DMS114 treated with DMSO at 0.1 percent for 48 hours (cell line): ENCODE measurements around the gene UBXN7.
"Not testable (repeated sequence)": the region's sequence is repeated elsewhere in the genome, so short reads cannot be mapped to it uniquely, and the experiment has no call there.

Source experiments
- DNase-seq: peaks from one replicate; lab custom pipeline; 2025; ENCODE audit not compliant: unreplicated experiment; lab: John Stamatoyannopoulos, UW

UBXN7 gene

DNA sequence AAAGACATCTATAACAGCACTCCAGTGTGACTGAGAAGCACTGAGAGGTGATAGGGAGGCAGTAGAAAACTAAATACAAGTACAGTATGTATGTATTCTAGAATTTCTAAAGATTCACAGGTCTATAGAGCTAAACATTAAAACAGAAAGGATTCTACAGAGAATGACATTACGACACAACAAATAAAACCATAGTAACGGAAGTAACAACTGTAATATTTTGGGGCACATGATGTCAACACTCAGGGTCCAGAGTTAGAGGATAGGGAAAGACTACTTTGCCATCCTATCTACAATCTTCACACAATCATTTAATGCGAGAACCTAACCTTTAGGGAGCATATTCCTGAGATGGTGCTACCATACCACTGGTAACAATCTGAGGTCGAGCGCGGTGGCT, 13.6 kb downstream of the UBXN7 start:
- DNase-seq = no peak

DNA sequence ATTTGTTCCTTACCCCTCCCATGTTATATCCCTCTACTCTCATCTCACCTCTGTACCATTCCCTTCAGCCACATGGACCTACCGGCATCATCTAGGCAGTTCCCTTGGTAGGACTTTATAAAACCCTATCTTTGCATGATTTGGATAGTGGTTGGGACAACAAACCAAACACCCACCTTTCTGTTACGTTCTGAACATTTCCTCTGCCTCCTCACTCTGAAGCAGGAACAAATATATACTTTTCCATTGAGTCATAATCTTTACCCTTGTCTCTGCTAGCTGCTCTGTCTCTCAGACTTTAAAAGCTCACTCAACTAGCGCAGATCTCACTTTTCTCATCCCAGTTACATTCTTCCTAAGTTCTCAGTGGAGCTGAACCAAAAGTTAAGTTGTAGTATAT, 17.8 kb downstream of the UBXN7 start:
- DNase-seq = no peak

DNA sequence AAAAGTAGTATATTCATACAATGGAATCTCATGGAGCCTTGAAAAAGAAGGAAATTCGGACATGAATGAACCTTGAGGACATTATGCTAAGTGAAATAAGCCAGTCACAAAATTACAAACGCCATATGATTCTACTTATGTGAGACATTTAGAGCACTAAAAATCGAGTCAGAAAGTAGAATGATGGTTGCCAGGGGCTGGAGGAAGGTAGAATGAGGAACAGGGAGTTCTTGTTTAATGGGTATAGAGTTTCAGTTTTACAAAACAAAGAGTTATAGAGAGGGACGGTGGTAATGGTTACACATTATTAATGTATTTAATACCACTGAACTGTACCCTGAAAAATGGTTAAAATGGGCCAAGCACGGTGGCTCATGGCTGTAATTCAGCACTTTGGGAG, 19.5 kb downstream of the UBXN7 start:
- DNase-seq = no peak

DNA sequence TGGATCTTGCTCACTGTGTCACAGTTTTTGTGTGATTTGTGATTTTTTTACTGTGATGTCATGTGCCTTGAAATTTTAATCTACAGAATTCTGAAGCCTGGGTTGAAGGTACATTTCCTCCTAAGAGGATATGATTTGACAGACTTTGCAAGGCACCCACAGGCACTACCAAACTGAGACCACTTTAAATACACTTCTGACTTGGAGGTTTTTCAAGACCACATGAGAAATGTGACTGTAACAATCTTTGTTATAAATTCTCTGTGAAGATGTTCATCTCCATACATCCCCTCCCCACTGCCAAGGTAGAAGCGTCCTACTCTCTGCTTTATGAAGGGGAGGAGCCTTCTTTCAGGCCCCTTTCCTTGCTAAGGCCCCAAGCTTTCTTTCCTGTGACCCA, 22.8 kb downstream of the UBXN7 start:
- DNase-seq = no peak

DNA sequence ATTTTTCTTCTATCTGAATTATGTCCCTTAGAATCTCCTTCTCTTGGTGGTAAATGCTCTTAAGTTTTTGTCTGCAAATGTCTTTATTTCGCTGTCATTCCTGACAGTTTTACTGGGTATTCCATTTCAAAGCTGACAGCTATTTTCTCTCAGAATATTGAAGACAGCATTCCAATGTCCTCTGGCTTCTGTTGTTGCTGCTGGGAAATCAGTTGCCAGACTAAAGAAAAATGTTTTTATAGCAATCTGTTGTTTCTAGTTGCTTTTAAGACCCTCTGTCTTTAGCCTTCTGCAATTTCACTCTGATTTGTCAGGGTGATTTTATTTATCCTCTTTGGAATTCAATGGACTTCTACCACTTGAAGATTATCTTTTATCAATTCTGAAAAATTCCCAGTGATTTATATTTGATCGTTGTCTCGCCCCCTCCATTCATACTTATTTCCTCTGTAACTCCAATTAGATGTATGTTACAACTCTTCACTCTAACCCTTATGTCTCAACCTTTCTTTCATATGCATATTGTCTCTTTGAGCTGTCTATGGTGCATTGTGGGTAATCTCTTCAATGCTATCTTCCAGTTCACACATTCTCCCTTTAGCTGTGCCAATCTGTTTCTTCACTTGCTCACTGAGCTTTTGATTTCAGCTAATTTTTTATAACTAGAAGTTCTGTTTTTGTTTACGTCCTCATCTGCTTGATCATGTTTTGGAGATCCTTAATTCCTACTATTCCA, 23.5 kb downstream of the UBXN7 start:
- no peak for DNase-seq

DNA sequence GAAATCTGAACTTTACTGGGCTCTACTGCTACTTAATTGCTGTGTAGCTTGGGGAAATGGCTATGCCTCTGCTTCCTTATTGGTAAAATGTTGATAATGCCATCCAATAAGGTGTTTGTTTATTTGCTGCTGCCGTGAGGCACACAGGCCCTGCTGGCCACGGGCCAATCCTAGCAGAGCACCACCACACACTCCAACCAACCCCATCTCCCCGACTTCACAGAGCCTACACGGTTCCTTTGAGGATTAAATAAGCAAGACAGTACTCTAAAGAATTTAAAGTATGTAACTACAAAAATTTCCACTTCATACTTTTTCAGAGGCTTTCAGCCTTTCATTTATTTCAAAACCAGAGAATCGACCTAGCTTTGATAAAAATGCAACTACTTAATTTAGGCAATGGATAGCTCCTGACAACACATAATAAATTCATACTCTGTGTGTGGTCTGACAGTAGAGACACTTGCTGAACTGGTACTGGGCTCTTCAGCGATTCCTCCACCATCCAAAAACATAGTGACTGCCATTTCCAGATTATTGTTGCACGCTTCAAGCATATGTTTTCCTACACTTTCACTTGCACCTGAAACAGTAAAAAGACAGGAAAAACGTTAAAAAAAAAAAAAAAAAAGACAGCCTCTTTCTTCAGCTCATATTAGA, 25.3 kb downstream of the UBXN7 start:
- DNase-seq = no peak

DNA sequence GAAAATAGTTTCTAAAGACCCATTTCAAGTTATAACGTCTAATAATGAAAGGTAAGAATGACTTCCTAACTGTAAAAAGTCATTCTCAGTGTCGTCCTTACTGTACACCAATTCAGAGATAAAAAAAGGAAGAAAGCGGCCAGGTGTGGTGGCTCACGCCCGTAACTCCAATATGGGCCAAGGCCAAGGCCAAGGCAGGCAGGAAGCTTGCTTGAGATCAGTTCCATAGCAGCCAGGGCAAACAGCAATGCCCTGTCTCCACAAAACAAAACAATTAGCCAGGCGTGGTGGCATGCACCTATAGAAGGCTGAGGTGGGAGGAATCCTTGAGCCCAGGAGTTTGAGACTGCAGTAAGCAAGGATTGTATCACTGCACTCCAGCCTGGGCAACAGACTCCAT, 31.9 kb downstream of the UBXN7 start:
- no peak for DNase-seq

DNA sequence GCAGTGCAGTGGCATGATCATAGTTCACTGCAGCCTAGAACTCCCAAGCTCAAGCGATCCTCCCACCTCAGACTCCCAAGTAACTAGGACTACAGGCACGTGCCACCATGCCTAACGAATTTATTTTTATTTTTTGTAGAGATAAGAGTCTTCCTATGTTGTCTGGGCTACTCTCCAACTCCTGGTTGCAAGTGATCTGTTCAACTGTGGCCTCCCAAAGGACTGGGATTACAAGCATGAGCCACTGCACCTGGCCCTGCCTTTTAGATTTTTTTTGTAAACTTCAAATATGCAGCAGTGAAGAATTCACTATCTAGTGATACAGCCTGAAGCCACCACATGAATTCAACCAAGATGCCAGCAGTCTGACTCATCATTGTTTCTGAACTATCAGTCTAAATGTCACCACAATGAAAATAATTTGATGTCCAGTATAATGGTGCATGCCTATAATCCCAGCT, 32.7 kb downstream of the UBXN7 start:
- no peak for DNase-seq

DNA sequence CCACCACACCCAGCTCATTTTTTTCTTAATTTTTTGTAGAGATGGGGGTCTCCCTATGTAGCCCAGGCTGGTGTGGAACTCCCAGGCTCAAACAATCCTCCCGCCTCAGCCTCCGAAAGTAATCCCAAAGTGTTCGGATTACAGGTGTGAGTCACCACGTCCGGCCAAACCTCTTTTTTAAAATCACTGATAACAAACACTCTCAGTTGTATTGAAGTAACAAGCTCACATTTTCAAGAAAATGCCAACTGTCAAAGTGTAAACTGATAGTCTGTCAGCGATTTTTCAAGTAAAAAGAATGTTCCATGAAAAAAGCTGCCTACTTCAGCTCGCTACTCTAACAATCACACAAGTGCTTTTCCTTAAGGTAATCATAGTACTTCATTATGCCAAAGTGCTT, 33.4 kb downstream of the UBXN7 start:
- DNase-seq = no peak

DNA sequence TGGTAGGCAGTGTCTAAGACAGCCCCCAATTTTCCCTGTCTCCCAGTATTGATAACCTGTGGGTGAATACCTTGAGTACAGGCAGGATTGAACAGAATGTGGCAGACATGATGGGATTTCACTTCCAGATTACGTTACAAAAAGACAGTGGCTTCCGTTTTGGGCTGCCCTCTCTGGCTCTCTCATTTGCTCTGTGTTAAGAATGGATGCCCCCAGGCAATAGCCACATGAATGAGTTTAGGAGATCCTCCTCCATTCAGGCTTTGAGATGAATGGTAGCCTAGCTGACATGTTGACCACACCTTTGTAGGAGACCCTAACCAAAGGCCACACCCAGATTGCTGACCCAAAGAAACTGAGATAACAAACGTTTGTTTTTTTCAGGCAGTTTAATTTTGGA, 34.3 kb downstream of the UBXN7 start:
- no peak for DNase-seq

DNA sequence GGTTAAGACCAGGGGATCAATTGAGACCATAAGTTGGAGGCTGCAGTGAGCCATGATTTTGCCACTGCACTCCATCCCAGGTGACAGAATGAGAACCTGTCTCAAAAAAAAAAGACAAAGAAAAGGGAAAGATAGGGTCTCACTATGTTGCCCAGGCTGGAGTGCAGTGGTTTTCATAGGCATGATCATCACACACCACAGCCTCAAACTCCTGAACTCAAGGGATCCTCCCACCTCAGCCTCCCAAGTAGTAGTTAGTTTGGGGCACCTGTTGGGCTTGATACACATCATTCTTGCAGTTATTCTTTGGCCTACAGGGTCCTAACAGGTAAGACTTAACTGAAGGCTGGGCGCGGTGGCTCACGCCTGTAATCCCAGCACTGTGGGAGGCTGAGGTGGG, 42.1 kb downstream of the UBXN7 start:
- DNase-seq = no peak

DNA sequence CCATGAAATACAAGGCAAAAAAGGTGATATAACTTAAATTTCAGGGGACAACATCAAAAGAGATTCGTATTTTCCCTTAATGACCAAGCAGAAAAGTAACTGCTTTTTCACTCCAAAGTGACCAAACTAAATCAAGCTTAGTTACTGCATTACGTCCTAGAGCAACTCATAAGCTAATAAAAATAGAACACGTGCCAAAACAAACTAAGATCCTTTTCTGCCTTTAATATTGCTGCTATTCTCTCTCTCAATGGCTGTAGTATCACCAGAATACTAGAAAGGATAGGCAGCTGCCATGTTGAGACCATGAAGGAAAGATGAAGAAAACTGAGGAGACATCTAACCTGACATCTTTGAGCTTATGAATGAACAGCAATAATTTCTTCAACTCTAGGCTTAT, 43.3 kb downstream of the UBXN7 start:
- DNase-seq = no peak

DNA sequence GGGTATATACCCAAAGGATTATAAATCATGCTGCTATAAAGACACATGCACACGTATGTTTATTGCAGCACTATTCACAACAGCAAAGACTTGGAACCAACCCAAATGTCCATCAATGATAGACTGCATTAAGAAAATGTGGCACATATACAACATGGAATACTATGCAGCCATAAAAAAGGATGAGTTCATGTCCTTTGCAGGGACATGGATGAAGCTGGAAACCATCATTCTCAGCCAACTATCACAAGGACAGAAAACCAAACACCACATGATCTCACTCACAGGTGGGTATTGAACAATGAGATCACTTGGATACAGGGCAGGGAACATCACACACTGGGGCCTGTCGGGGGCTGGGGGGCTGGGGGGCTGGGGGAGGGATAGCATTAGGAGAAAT, 44.3 kb downstream of the UBXN7 start:
- not testable (repeated sequence) for DNase-seq

DNA sequence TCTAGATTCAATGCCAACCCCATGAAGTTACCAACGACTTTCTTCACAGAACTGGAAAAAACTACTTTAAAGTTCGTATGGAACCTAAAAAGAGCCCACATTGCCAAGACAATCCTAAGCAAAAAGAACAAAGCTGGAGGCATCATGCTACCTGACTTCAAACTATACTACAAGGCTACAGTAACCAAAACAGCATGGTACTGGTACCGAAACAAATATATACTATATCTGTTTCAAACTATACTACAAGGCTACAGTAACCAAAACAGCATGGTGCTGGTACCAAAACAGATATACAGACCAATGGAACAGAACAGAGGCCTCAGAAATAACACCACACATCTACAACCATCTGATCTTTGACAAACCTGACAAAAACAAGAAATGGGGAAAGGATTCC, 45.4 kb downstream of the UBXN7 start:
- DNase-seq = not testable (repeated sequence)

DNA sequence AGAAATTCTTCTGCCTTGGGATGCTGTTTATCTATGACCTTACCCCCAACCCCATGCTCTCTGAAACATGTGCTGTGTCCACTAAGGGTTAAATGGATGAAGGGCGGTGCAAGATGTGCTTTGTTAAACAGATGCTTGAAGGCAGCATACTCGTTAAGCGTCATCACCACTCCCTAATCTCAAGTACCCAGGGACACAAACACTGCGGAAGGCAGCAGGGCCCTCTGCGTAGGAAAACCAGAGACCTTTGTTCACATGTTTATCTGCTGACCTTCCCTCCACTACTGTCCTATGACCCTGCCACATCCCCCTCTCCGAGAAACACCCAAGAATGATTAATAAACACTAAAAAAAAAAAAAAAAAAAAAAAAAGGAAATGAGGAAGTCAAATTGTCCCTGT, 46.2 kb downstream of the UBXN7 start:
- not testable (repeated sequence) for DNase-seq

DNA sequence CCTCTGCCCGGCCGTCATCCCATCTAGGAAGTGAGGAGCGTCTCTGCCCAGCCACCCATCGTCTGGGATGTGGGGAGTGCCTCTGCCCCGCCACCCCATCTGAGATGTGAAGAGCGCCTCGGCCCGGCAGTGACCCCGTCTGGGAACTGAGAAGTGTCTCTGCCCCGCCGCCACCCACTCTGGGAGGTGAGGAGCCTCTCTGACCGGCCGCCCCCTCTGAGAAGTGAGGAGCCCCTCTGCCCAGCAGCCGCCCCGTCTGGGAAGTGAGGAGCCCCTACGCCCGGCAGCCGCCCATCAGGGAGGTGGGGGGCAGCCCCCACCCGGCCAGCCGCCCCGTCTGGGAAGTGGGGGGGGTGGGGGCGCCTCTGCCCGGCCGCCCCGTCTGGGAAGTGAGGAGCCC, 46.8 kb downstream of the UBXN7 start:
- not testable (repeated sequence) for DNase-seq

DNA sequence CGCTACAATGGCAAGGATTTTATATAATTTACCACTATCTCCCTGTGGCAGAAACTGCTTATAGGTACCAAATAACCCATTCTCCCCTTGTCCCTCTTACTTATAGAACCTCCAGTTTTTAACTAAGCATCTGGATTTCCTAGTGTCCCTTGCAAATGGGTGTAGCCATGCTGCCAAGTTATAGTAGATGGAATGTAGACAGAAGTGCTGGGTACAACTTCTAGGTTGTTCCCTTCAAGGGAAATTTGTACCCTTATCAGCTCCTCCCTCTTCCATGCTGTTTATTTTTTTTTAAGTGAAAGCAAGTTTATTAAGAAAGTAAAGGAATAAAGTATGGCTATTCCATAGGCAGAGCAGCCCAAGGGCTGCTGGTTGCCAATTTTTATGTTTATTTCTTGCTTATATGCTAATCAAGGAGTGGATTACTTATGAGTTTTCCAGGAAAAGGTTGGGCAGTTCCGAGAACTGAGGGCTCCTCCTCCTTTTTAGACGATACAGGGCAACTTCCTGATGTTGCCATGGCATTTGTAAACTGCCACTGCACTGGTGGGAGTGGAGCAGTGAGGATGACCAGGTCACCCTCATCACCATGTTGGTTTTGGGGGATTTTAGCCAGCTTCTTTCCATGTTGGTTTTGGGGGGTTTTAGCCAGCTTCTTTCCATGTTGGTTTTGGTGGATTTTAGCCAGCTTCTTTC, 53.9 kb downstream of the UBXN7 start:
- no peak for DNase-seq

DNA sequence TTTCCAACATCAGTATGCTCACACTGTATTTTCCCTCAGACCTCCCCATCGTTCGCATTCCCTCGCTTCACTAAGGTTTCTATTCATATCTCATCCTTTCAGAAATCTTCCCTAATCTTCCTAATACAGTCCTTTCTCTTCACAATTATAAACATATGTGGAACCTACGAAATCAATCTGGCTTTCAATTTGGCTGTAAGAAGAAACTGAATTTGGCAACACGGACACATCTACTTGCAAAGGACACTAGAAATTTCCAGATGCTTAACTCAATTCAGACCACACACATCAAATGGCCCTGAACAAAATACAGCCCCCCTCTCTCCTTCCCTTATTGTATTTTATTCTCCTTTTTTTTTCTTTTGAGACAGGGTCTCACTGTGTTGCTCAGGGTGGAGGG, 54.9 kb downstream of the UBXN7 start:
- DNase-seq = no peak

DNA sequence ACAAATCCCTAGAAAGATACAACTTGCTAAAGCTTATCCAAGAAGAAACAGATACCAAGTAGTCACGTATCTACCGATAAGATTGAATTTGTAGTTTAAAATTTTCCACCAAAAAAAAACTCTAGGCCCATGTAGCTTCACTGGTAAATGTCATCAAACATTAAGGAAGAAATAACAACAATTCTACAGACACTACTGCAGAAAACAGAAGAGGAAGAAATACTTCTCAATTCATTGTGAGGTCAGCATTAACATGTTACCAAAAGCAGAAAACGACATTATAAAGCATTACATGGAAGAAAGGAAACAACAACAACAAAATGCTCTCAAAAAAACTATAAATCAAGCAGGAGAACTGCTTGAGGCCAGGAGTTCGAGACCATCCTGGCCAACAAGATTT, 66.5 kb downstream of the UBXN7 start:
- DNase-seq = no peak

DNA sequence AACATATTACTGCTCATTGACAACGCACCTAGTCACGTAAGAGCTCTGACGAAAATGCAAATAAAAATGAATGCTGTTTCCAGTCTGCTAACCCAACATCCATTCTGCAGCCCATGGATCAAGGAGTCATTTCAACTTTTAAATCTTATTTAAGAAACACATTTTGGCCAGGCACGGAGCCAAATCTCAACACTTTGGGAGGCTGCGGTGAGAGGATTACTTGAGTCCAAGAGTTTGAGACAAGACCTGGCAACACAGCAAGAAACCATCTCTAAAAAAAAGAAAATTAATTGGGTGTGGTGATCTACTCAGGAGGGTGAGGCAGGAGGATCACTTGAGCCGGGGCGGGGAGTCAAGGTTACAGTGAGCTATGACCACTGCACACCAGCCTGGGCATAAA, 71.6 kb downstream of the UBXN7 start:
- DNase-seq = no peak

DNA sequence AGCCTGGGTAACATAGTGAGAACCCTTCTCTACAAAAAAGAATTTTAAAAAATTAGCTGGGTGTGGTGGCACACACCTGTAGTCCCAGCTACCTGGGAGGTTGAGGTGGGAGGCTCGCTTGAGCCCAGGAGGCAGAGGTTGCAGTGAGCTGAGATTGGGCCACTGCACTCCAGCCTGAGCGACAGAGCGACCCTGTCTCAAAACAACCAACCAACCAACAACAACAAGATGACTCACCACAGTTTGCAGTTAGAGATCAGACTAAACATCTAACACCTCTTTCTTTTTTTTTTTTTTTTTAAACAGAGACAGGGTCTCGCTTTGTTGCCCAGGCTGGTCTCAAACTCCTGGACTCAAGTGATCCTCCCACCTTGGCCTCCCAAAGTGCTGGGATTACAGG, 73.7 kb downstream of the UBXN7 start:
- not testable (repeated sequence) for DNase-seq

DNA sequence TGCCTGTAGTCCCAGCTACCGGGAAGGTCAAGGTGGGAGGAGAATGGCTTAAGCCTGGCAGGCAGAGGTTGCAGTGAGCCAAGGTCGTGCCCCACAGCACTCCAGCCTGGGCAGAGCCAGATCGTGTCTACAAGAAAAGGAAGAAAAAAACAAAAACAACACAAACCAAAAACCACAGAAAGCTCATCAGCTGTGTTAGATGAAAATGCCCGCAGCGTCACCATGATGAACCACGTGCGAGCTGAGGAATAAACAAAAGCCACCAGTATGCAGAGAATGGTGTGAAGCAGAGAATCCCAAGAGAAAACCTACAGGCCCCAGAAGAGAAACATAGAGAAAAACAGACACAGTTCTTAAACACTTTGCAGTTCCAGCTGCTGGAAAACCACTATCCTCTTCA, 74.3 kb downstream of the UBXN7 start:
- no peak for DNase-seq
